Choroid plexus epithelial cell (primary cell): ENCODE data around the gene OMP.
A peak's percentile ranks its signal among the peaks of the same experiment; 100 is the strongest.

ENCODE experiments used
- DNase-seq: peaks from one replicate; pipeline ENCODE4 v3.0.0-alpha.2; 2010; ENCODE audit warnings: low read depth
- H3K4me3 ChIP-seq: 2 replicates; pipeline ENCODE4 v1.5.1; 2011; ENCODE audit warnings: low read depth, mild to moderate bottlenecking, control low read depth, low read length, moderate library complexity
- CTCF ChIP-seq: conservative IDR thresholded peaks from 2 replicates; pipeline ENCODE4 v1.5.1; 2011; ENCODE audit warnings: low read depth, mild to moderate bottlenecking, control low read depth, inconsistent platforms, low read length, moderate library complexity

OMP gene

DNA sequence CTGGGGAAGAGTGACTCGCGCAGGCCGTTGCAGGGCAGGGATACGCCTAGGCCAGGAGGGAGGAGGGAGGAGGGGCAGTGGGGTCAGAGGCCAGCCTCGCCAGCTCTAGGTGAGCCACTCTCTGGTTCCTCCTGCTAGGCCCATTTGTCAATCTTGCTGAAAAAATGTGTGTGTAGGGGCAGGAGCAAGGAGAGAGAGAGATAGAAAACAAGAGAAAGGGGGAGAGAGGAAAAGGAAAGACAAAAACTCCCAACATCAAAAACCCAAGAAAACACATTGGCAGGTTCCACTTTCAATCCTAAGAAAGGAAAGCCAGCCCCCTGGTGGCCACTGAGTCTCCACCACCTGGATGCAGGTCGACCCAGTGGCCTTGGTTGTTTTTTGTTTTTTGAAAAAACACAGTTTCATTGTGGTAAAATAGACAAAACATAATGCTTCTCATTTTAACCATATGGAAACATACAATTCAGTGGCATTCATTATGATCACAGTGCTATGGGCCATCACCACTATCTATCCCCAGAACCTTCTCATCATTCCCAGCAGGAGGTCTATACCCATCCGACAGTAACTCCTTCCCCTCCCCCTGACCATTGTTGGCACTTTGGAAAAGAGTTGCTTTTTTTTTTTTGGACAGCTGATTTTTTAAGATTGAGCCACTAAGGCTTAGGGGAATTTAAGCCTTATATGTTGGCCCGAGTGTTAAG lies 10.9 kb downstream of the OMP start:
- TF ChIP-seq CTCF, result peak; percentile 78
- DNase-seq, result peak; percentile 70
- H3K4me3 ChIP-seq, result no peak overlapping the region

DNA sequence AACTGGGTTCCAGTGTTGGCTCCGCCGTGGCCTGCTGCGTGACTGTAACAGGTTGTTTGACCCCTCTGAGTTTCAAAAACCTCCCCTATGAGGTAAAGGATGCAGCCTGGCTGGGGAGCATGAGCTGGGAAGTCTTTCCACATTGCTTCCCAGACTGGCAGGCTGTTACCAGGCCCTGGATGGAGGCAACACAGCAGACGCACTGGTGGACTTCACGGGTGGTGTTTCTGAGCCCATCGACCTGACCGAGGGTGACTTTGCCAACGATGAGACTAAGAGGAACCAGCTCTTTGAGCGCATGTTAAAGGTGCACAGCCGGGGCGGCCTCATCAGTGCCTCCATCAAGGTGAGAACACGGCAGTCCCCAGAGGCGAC lies 11.4 kb downstream of the OMP start:
- H3K4me3 ChIP-seq, result no peak overlapping the region
- DNase-seq, result no peak

GRCh38 chr11:77115181-77115611 lies 12.6 kb downstream of the OMP start:
- H3K4me3 ChIP-seq, result no peak overlapping the region
- TF ChIP-seq CTCF, result peak; percentile 43
- no peak for DNase-seq

More for the DNA sequence above, 11.4 kb downstream of the OMP start:
- TF ChIP-seq CTCF, result no peak

DNA sequence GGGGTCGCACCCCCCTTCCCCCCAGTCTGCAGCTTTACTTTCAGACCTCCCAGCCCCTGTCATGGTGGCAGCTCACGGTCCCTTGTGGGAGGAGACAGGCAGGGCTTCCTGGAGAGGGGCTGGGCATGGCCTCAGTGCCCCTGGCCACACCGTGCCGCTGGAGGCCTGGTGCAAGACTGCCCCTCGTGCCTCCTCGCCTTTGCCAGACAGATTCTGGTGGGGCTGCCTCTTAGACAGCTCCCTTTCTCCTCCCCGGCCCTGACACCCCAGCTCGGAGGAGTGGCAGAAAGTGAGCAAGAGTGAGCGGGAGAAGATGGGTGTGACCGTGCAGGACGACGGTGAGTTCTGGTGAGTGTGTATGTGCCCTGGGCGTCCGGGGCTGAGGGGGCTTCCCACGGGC lies 13.3 kb downstream of the OMP start:
- TF ChIP-seq CTCF, result no peak
- no peak for DNase-seq
- H3K4me3 ChIP-seq, result no peak overlapping the region

GRCh38 chr11:77117492-77117891 lies 14.9 kb downstream of the OMP start:
- DNase-seq, result peak; percentile 82

DNA sequence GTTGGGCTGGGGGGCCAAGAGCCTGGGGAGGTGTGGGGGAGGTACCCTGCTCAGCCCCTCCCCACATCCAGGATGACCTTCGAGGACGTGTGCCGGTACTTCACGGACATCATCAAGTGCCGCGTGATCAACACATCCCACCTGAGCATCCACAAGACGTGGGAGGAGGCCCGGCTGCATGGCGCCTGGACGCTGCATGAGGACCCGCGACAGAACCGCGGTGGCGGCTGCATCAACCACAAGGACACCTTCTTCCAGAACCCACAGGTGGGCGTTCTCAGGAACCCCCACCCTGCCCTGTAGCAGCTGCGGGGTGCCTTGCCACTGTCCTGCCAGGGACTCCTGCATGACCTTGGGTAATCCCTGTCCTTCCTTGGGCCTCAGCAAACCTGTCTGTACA lies 15.4 kb downstream of the OMP start:
- no peak for DNase-seq
- H3K4me3 ChIP-seq, result no peak overlapping the region
- no peak for TF ChIP-seq CTCF

More at GRCh38 chr11:77117492-77117891, 14.9 kb downstream of the OMP start:
- TF ChIP-seq CTCF, result no peak
- H3K4me3 ChIP-seq, result no peak overlapping the region

DNA sequence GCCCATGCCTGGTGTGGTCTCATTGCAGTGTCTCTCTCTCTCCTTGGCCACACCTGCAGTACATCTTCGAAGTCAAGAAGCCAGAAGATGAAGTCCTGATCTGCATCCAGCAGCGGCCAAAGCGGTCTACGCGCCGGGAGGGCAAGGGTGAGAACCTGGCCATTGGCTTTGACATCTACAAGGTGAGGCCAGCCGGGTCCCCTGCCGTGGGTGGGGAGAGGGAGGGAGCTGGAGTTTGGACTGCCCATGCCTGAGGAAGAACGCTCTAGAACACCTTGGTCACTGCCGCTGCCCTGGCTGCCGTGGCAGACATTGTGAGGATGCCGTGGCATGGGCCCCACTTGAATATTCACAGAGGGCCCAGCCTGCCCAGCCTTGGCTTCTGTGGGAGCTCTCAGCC lies 16.3 kb downstream of the OMP start:
- no peak overlapping the region for H3K4me3 ChIP-seq
- DNase-seq, result no peak
- TF ChIP-seq CTCF, result no peak
